Superior temporal gyrus (tissue), 1 donor: Measurements from ENCODE around the gene EDAR.

Experiments
- DNase-seq: peaks from one replicate; pipeline ENCODE4 v3.0.0-alpha.2; 2016; ENCODE audit errors: extremely low spot score

The EDAR gene

GRCh38 chr2:108967757-108968156 is 21.3 kb downstream of the EDAR start:
- DNase-seq = no peak

- DNase-seq = no peak
Measured at GRCh38 chr2:108965540-108966289, 23.3 kb downstream of the EDAR start.

GRCh38 chr2:108963057-108963456 is 26.0 kb downstream of the EDAR start:
- no peak for DNase-seq

- no peak for DNase-seq
Measured at GRCh38 chr2:108961796-108962195, 27.2 kb downstream of the EDAR start.

- no peak for DNase-seq
Measured at GRCh38 chr2:108960006-108960405, 29.0 kb downstream of the EDAR start.

GRCh38 chr2:108959401-108959800 is 29.6 kb downstream of the EDAR start:
- no peak for DNase-seq

- no peak for DNase-seq
Measured at GRCh38 chr2:108958632-108959341, 30.2 kb downstream of the EDAR start.

- no peak for DNase-seq
Measured at GRCh38 chr2:108958002-108958401, 31.0 kb downstream of the EDAR start.

GRCh38 chr2:108956375-108956774 is 32.6 kb downstream of the EDAR start:
- DNase-seq = no peak

- no peak for DNase-seq
Measured at GRCh38 chr2:108950369-108951135, 38.5 kb downstream of the EDAR start.

GRCh38 chr2:108949316-108950239 is 39.4 kb downstream of the EDAR start:
- DNase-seq = no peak

- DNase-seq = no peak
Measured at GRCh38 chr2:108947271-108947907, 41.6 kb downstream of the EDAR start.

GRCh38 chr2:108946442-108946841 is 42.6 kb downstream of the EDAR start:
- no peak for DNase-seq

- DNase-seq = no peak
Measured at GRCh38 chr2:108945969-108946368, 43.1 kb downstream of the EDAR start.

- no peak for DNase-seq
Measured at GRCh38 chr2:108944601-108945331, 44.3 kb downstream of the EDAR start.

- no peak for DNase-seq
Measured at GRCh38 chr2:108943751-108944150, 45.3 kb downstream of the EDAR start.

- no peak for DNase-seq
Measured at GRCh38 chr2:108942888-108943287, 46.1 kb downstream of the EDAR start.

- DNase-seq = no peak
Measured at GRCh38 chr2:108942231-108942825, 46.7 kb downstream of the EDAR start.

GRCh38 chr2:108941767-108942166 is 47.3 kb downstream of the EDAR start:
- no peak for DNase-seq

- DNase-seq = no peak
Measured at GRCh38 chr2:108941161-108941665, 47.8 kb downstream of the EDAR start.
